Right lobe of liver (tissue), 6 donors: ENCODE data around the gene CYP4F8. TPM values are rescaled to one million over a fixed set of nuclear protein-coding genes. Genes with fewer than 3 reads are reported as not detected.
"Not testable (repeated sequence)": the region's sequence is repeated elsewhere in the genome, so short reads cannot be mapped to it uniquely, and the experiment has no call there.

Source experiments
- ATAC-seq, 4 donors: fragments of 200-7000 bp; cut with Tn5 transposase; one replicate each; pipeline ENCODE4 v1.9.1; 2020; ENCODE audit warnings: mild to moderate bottlenecking in 4 of 4, moderate library complexity in 4 of 4
- DNase-seq, 3 donors: peaks; one replicate each; pipeline ENCODE4 v3.0.0-alpha.2; 2020
- H3K27ac ChIP-seq, 3 donors: fragments of 200-600 bp; one replicate each; pipeline ENCODE4 v1.8.0; 2022
- H3K27me3 ChIP-seq, 2 donors: fragments of 200-600 bp; one replicate each; pipeline ENCODE4 v1.8.0; 2022
- H3K36me3 ChIP-seq, 4 donors: fragments of 200-600 bp; sonication (generic) in 1 of 4; one replicate each; pipeline versions ENCODE4 v1.5.1 to v1.8.0; 2017 to 2022; ENCODE audit warnings: control low read depth in 1 of 4
- H3K4me1 ChIP-seq, 4 donors: fragments of 200-600 bp; sonication (generic) in 1 of 4; one replicate each; pipeline versions ENCODE4 v1.5.1 to v1.8.0; 2017 to 2022; ENCODE audit warnings: control low read depth in 1 of 4
- H3K4me3 ChIP-seq, 3 donors: fragments of 200-600 bp; one replicate each; pipeline ENCODE4 v1.8.0; 2022
- H3K9me3 ChIP-seq, 4 donors: fragments of 200-600 bp; sonication (generic) in 1 of 4; one replicate each; pipeline versions ENCODE4 v1.5.1 to v1.8.0; 2017 to 2022; ENCODE audit warnings: control low read depth in 1 of 4
- CTCF ChIP-seq, 4 donors: fragments of 200-600 bp in 3 of 4; fragments of 450-650 bp in 1 of 4; IDR thresholded peaks; one replicate each; pipeline versions ENCODE4 v1.5.1 to v1.8.0; 2016 to 2022; ENCODE audit warnings: antibody characterized with exemption in 4 of 4, mild to moderate bottlenecking in 2 of 4
- POLR2A ChIP-seq: fragments of 450-650 bp; IDR thresholded peaks from one replicate; pipeline ENCODE4 v1.6.1; 2017; ENCODE audit warnings: antibody characterized with exemption, mild to moderate bottlenecking
- WGBS: methylation state at CpG from one replicate; pipeline ENCODE4 v1.1.6; 2018; ENCODE audit warnings: low coverage, low lambda C conversion rate; ENCODE audit not compliant: insufficient coverage; ENCODE audit errors: missing lambda C conversion rate; 5-methylcytosine and 5-hydroxymethylcytosine counted together
- intact Hi-C, 2 donors: fragments of 100-400 bp; cut with DNase I; formaldehyde crosslinking; loops; one replicate each; pipeline versions ENCODE4 v1.11.2 to v1.14.1; 2022
- total RNA-seq, 6 experiments: library from RNA; depleted of rRNA in 2 of 6; stranded (reverse); fragments of >200 nt in 2 of 6; fragmentation: NEBNext Ultra II Directional in 3 of 6; extraction: Animal tissue kit (Norgen Biotek cat#: 25700) in 3 of 6; gene quantifications; one replicate each; pipeline versions ENCODE4 v1.1.0 to v1.2.4, GENCODE V29; 2016 to 2023
- donor health status: DM: no; HTN: yes; CAD: no.
- donor health status: DM: no; HTN: no; CAD: no.
- donor health status: DM: no; HTN: no; CAD: no.
- donor health status: DM: no; HTN: yes; CAD: no.
- donor health status: DM: no; HTN: yes; CAD: no.

The CYP4F8 gene
- total RNA-seq, 6 experiments from 2014 or later = not detected

- peaks cover 0 to 60% (median 11%) of the 10 kb centered on the region in 4 donors for H3K4me1 ChIP-seq
- DNase-seq (peak; percentile 70 to 78 (median 74)), ATAC-seq (peak in 3 of 4 donors; percentile 10 to 24 (median 19))
- peak overlapping the region; percentile 54 to 99 (median 81) for H3K27ac ChIP-seq
- WGBS = 33% methylated on average over 3 of the region's 3 CpGs
- H3K9me3 ChIP-seq = no peaks in the 10 kb centered on the region
- TF ChIP-seq CTCF (IDR thresholded peaks at IDR 0.05) (no peak), POLR2A (no peak)
- H3K4me3 ChIP-seq = peak overlapping the region in 2 of 3 donors; percentile 73 to 88
- peaks cover 2 to 51% (median 14%) of the 10 kb centered on the region in 4 donors for H3K36me3 ChIP-seq
- intact Hi-C loops = no loop called here
- no peaks in the 10 kb centered on the region for H3K27me3 ChIP-seq
Observed at GRCh38 chr19:15644066-15644741, 29.2 kb downstream of the CYP4F8 start.

- TF ChIP-seq POLR2A (no peak), CTCF (IDR thresholded peaks at IDR 0.05) (no peak)
- Histone ChIP-seq H3K27ac (peak overlapping the region; percentile 54 to 99 (median 81)), H3K9me3 (no peaks in the 10 kb centered on the region), H3K36me3 (peaks cover 2 to 56% (median 17%) of the 10 kb centered on the region in 4 donors), H3K4me3 (peak overlapping the region in 2 of 3 donors; percentile 73 to 88), H3K4me1 (peaks cover 0 to 54% (median 8%) of the 10 kb centered on the region in 4 donors), H3K27me3 (no peaks in the 10 kb centered on the region)
- DNase-seq (no peak), ATAC-seq (no peak)
- intact Hi-C loops = no loop called here
- WGBS = 34% methylated on average over 3 of the region's 3 CpGs
Observed at GRCh38 chr19:15644816-15645215, 29.8 kb downstream of the CYP4F8 start.

GRCh38 chr19:15649526-15649925 lies 34.5 kb downstream of the CYP4F8 start:
- peaks cover 2 to 94% (median 20%) of the 10 kb centered on the region in 4 donors for H3K36me3 ChIP-seq
- H3K4me3 ChIP-seq = no peak overlapping the region
- ATAC-seq = no peak
- no peak for DNase-seq
- H3K27ac ChIP-seq = no peak overlapping the region
- WGBS = 58% methylated on average over 2 of the region's 2 CpGs
- peaks cover 0 to 70% (median 3%) of the 10 kb centered on the region in 4 donors for H3K4me1 ChIP-seq
- no peaks in the 10 kb centered on the region for H3K27me3 ChIP-seq
- TF ChIP-seq CTCF (IDR thresholded peaks at IDR 0.05) = no peak
- TF ChIP-seq POLR2A = no peak
- H3K9me3 ChIP-seq = no peaks in the 10 kb centered on the region
- intact Hi-C loops = no loop called here

- intact Hi-C loops, H3K27me3 ChIP-seq, ATAC-seq, H3K4me3 ChIP-seq, H3K9me3 ChIP-seq, DNase-seq, H3K27ac ChIP-seq: not testable (repeated sequence)
- peaks cover 2 to 94% (median 21%) of the 10 kb centered on the region in 4 donors for H3K36me3 ChIP-seq
- H3K4me1 ChIP-seq = peaks cover 0 to 64% (median under 1%) of the 10 kb centered on the region in 4 donors
Observed at GRCh38 chr19:15650123-15650522, 35.1 kb downstream of the CYP4F8 start.

- no peak for ATAC-seq
- intact Hi-C loops = no loop called here
- 61% methylated on average over 3 of the region's 3 CpGs for WGBS
- TF ChIP-seq CTCF (IDR thresholded peaks at IDR 0.05) = no peak
- no peak for TF ChIP-seq POLR2A
- no peak for DNase-seq
- peaks cover 0 to 49% (median 0%) of the 10 kb centered on the region in 4 donors for H3K4me1 ChIP-seq
- H3K36me3 ChIP-seq = peaks cover 0 to 94% (median 17%) of the 10 kb centered on the region in 4 donors
- no peak overlapping the region for H3K4me3 ChIP-seq
- no peak overlapping the region for H3K27ac ChIP-seq
- no peaks in the 10 kb centered on the region for H3K9me3 ChIP-seq
- H3K27me3 ChIP-seq = no peaks in the 10 kb centered on the region
Observed at GRCh38 chr19:15651791-15652190, 36.8 kb downstream of the CYP4F8 start.
